H1 (cell line): ENCODE data around the gene CTNNBL1. TPM values are rescaled to one million over a fixed set of nuclear protein-coding genes. Genes with fewer than 3 reads are reported as not detected.

ENCODE experiments used
- ASH2L ChIP-seq: fragments of 200-600, 300-600 bp; sonication (generic); IDR thresholded peaks from one replicate; pipeline ENCODE4 v1.7.1; 2017; ENCODE audit warnings: low read length
- BCL11A ChIP-seq, 2 experiments: IDR thresholded peaks; one replicate each; pipeline ENCODE4 v1.6.1; 2011; ENCODE audit warnings: low read depth in 2 of 2, low read length in 2 of 2, mild to moderate bottlenecking in 2 of 2
- CBX8 ChIP-seq: fragments of 300-800, 300-1000 bp; sonication (generic); IDR thresholded peaks from 2 replicates; pipeline ENCODE4 v1.7.1; 2016; ENCODE audit warnings: low read depth, low read length, borderline replicate concordance
- CEBPB ChIP-seq: IDR thresholded peaks from 2 replicates; pipeline ENCODE4 v1.6.1; 2012; ENCODE audit warnings: low read depth, low read length
- EP300 ChIP-seq, 2 experiments: IDR thresholded peaks; 1 replicate in 1 of 2; 2 replicates in 1 of 2; pipeline ENCODE4 v1.6.1; 2011 to 2012; ENCODE audit warnings: low read depth in 2 of 2, low read length in 2 of 2, mild to moderate bottlenecking in 2 of 2, borderline replicate concordance in 1 of 2, inconsistent platforms in 1 of 2, moderate library complexity in 1 of 2
- KDM1A ChIP-seq: fragments of 200-600, 300-600 bp; sonication (generic); IDR thresholded peaks from 2 replicates; pipeline ENCODE4 v1.7.1; 2016; ENCODE audit warnings: mild to moderate bottlenecking, low read length, borderline replicate concordance
- KDM4A ChIP-seq: IDR thresholded peaks from one replicate; pipeline ENCODE4 v1.7.1; 2012; ENCODE audit warnings: low read depth, mild to moderate bottlenecking, moderate library complexity, low read length, inconsistent platforms; ENCODE audit not compliant: severe bottlenecking
- MAFK ChIP-seq: IDR thresholded peaks from 2 replicates; pipeline ENCODE4 v1.6.1; 2012; ENCODE audit warnings: low read depth, mild to moderate bottlenecking, improper control_type of control experiment, low read length
- NANOG ChIP-seq: IDR thresholded peaks from 2 replicates; pipeline ENCODE4 v1.6.1; 2011; ENCODE audit warnings: low read length, low read depth, mild to moderate bottlenecking, inconsistent platforms; ENCODE audit not compliant: insufficient read depth, poor library complexity, severe bottlenecking
- POLR2A ChIP-seq, 2 experiments: IDR thresholded peaks; 1 replicate in 1 of 2; 2 replicates in 1 of 2; pipeline ENCODE4 v1.6.1; 2011; ENCODE audit warnings: low read depth in 2 of 2, low read length in 2 of 2, mild to moderate bottlenecking in 2 of 2; ENCODE audit errors: control extremely low read depth in 1 of 2
- RBBP5 ChIP-seq: IDR thresholded peaks from 2 replicates; pipeline ENCODE4 v1.7.1; 2012; ENCODE audit warnings: low read depth, mild to moderate bottlenecking, inconsistent platforms, low read length, moderate library complexity, borderline replicate concordance
- RNF2 ChIP-seq: fragments of 200-900, 300-1000 bp; sonication (generic); IDR thresholded peaks from 2 replicates; pipeline ENCODE4 v1.7.1; 2016; ENCODE audit warnings: borderline replicate concordance, low read depth, mild to moderate bottlenecking, antibody characterized with exemption, low read length; ENCODE audit not compliant: poor library complexity, severe bottlenecking; ENCODE audit errors: missing control alignments
- RXRA ChIP-seq: IDR thresholded peaks from 2 replicates; pipeline ENCODE4 v1.6.1; 2011; ENCODE audit warnings: low read depth, mild to moderate bottlenecking, low read length, moderate library complexity; ENCODE audit not compliant: insufficient read depth
- SIX5 ChIP-seq: IDR thresholded peaks from 2 replicates; pipeline ENCODE4 v1.6.1; 2011; ENCODE audit warnings: mild to moderate bottlenecking, low read depth, low read length
- TAF1 ChIP-seq: IDR thresholded peaks from 2 replicates; pipeline ENCODE4 v1.6.1; 2011; ENCODE audit warnings: mild to moderate bottlenecking, low read depth, low read length
- TCF12 ChIP-seq: IDR thresholded peaks from 2 replicates; pipeline ENCODE4 v1.6.1; 2011; ENCODE audit warnings: low read depth, mild to moderate bottlenecking, low read length
- polyA plus RNA-seq, 7 experiments: library from polyadenylated mRNA; depleted of rRNA in 3 of 7; stranded (reverse) in 5 of 7; unstranded in 2 of 7; fragments of >200 nt in 5 of 7; fragments of 200-250 nt in 2 of 7; gene quantifications; 1 replicate in 5 of 7; 2 replicates in 1 of 7; 4 replicates in 1 of 7; pipeline versions ENCODE4 v1.2.1 to v1.2.3, GENCODE V29; 2011 to 2013; ENCODE audit warnings: missing spikeins in 2 of 7, mixed read lengths in 2 of 7
- total RNA-seq: library from RNA; stranded (reverse); fragmentation: NEBNext Ultra II Directional; extraction: Animal tissue kit (Norgen Biotek cat#: 25700); gene quantifications from 2 replicates; pipeline ENCODE4 v1.2.1, GENCODE V29; 2021
- TF ChIP-seq, protein P1 (sequence below): IDR thresholded peaks from 2 replicates; pipeline ENCODE4 v1.6.1; 2011; ENCODE audit warnings: low read depth, mild to moderate bottlenecking, low read length; ENCODE audit not compliant: insufficient read depth
- TF ChIP-seq, protein P2 (sequence below): IDR thresholded peaks from 2 replicates; pipeline ENCODE4 v1.6.1; 2012; ENCODE audit warnings: inconsistent platforms
- TF ChIP-seq, protein P3 (sequence below): IDR thresholded peaks from 2 replicates; pipeline ENCODE4 v1.6.1; 2011; ENCODE audit warnings: low read length, improper control_type of control experiment

Gene CTNNBL1
- total and polyA plus RNA-seq, 2 of the 8 experiments (the other 6 are each of a cell fraction or from before 2014, with no cell fraction given): 19.6 to 81.6 TPM

DNA sequence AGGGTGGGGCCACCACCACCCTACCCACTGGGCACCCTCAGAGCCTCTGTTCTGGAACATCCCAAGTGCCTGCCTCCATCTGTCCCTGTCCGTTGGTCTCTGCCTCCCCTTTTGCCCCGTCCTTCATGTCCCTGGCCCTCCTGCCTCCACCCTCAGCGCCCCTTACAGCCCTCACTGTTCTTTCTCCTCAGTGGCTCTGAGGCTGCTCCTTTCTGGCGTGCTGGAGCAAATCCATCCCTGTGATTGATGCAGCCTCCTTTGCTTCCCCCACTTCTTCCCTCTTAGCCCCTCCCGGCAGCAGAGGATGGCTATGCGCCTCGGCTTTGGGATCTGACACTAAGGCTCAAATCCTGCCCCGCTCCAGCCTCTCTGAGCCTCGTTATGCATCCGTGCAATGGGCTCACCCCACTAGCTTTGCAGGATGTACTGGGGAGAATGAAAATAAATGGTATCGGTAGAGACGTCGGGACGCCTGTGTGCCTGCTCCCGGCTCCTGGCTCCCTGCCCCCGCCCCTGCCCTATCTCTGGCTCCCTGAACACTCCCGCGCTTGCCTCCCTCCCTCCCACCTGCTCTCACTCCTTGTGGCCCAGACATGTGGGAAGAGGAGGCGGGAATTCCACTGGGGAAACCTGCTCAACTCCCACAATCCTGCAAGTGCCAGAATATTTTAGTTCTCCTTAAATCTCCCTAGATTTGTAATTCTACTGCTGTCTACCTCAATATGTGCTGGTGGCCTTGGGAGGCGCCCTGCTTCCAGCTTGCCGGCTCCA is 222.2 kb downstream of the CTNNBL1 start (continued):
- TF ChIP-seq KDM4A (peak; percentile 3), RNF2 (no peak), EP300 (IDR thresholded peaks at IDR 0.05; ENCODE audit: borderline replicate concordance in 1 of 2, low read depth in 2 of 2, low read length in 2 of 2) (no peak), RXRA (no peak), SIX5 (no peak), KDM1A (peak; percentile 10; the same call in 1 of the 2 replicates), POLR2A (IDR thresholded peaks at IDR 0.05; ENCODE audit: control extremely low read depth in 1 of 2, low read depth in 2 of 2, low read length in 2 of 2) (no peak), TCF12 (no peak), TAF1 (no peak), MAFK (no peak), RBBP5 (0 out of 2 replicates have a peak, but pooled peaks have one; percentile 23), CBX8 (no peak), CEBPB (no peak), NANOG (no peak), BCL11A (IDR thresholded peaks at IDR 0.05; ENCODE audit: low read depth in 2 of 2, low read length in 2 of 2) (no peak), ASH2L (peak; percentile 77)
- TF ChIP-seq, protein P1, sequence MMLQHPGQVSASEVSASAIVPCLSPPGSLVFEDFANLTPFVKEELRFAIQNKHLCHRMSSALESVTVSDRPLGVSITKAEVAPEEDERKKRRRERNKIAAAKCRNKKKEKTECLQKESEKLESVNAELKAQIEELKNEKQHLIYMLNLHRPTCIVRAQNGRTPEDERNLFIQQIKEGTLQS: no peak
- TF ChIP-seq, protein P2, sequence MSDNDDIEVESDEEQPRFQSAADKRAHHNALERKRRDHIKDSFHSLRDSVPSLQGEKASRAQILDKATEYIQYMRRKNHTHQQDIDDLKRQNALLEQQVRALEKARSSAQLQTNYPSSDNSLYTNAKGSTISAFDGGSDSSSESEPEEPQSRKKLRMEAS: peak; percentile 63; the same call in 1 of the 2 replicates
- TF ChIP-seq, protein P3, sequence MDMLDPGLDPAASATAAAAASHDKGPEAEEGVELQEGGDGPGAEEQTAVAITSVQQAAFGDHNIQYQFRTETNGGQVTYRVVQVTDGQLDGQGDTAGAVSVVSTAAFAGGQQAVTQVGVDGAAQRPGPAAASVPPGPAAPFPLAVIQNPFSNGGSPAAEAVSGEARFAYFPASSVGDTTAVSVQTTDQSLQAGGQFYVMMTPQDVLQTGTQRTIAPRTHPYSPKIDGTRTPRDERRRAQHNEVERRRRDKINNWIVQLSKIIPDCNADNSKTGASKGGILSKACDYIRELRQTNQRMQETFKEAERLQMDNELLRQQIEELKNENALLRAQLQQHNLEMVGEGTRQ: no peak
